Anterior cingulate cortex (tissue), 58 donors: ENCODE results near the gene SPRY1.

Source experiments
- DNase-seq, 58 donors: peaks; one replicate each; lab custom pipeline; 2025; lab: John Stamatoyannopoulos, UW

The SPRY1 gene, protein sequence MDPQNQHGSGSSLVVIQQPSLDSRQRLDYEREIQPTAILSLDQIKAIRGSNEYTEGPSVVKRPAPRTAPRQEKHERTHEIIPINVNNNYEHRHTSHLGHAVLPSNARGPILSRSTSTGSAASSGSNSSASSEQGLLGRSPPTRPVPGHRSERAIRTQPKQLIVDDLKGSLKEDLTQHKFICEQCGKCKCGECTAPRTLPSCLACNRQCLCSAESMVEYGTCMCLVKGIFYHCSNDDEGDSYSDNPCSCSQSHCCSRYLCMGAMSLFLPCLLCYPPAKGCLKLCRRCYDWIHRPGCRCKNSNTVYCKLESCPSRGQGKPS

DNA sequence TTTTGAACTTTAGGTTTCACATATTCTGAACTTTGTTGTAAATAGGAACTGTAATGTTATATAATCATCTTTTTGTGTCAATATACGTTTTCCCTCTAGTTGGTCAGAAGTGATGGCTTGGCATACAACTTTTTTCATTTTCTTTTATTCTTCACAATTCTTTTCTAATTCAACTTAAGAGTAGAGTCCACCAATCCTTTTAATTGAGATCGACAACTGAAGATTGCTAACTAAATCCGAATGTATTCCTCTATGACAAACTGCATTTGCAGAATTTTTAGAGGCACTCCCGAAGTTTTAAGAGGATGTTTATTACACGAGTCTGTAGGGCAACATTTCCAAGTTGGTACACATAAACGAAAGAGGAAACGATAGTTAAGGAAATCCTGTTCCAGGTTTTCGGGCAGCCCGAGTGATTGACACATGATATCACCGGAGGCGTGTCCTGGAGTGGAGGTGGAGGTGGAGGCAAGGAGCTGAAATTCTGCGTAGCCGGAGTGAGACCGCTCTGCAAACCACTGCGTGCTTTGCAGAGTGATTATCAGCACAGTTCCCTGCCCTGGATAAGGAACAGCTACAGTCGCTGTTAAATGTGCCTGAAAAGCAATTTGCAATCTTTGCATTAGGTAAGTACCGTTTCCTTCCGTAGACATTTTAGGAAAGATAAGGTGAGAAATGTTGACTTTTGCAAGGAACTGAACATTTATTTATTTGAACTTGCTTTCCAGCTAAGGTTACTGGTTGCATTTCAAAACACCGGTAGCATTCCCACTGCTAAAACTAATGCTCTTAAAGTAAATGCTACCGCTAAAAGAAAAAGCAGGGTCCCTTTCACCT lies at the start of gene SPRY1:
Gene SPRY1 (plus strand): TSS at position 489 of the 837 bp plus-strand sequence. CDS start 4,797 bp downstream, outside the sequence.
- DNase-seq: peak in 56 of 58 donors; percentile 4 to 90 (median 66)

DNA sequence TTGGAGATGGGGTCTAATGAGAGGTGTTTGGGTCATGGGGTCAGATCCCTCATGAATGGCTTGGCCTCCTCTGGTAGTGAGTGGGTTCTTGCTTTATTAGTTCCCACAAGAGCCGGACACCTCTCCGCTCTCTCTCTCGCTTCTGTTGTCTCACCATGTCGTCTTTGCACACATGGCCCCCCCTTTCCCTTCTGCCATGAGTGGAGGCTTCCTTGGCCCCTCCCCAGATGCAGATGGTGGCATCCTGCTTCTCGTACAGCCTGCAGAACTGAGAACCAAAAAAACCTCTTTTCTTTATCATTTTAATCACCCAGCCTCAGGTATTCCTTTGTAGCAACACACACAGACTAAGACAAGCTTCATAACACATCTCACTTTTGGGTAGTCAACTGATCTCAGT lies 49.6 kb upstream of the SPRY1 start:
- no peak for DNase-seq

DNA sequence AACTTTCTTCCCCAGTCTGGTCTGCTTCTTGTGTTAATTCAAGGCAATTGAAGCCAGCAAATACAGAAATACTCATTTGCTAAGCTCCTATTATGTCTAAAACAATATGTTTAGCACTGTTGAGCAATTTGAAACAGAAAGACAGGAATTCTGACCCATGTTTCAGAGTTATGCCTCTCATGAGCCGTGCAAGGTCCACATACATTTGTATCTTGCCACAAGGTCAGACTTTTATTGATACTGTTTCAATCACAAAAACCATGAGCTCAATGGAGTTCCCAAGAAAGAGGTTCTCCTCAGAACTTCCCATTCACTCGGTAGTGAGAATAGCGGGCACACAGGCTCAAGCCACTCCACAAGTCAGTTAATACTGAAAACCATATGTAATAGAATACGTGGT lies 47.6 kb upstream of the SPRY1 start:
- no peak for DNase-seq

DNA sequence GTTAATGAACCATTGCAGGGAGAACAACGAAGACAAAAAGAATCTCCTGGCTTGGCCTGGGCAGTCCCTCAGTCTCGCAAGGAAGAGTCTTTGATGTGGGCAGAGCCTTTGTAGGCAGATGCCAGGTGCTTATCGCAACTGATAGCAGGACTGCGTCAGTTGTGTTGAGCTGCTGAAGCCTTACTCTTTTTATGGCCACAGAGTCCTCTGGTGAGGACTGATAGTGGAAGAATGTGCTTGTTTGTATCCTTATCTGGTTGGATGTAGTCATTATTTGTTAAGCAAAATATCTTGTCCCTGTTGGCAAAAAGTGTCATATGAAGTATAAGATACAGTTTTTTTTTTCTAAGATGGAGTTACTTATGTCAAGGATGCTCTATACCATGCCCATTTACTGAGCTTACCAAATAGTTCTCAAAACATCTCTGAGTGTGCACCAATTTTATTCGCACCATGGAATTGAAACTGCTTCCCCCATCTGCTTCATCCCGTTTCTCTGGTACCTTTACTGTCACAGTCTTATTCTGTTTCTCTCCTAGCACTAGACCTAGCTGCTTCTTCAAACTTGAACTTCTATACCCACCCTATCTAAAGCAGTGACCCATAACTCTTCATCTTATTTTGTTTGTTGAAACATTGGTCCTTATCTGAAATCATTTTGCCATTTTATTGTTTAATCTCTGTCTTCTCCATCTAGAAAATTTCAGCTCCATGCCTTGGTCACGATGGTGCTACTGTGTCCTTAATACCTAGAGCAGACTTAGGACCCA lies 47.0 kb upstream of the SPRY1 start:
- DNase-seq: no peak

DNA sequence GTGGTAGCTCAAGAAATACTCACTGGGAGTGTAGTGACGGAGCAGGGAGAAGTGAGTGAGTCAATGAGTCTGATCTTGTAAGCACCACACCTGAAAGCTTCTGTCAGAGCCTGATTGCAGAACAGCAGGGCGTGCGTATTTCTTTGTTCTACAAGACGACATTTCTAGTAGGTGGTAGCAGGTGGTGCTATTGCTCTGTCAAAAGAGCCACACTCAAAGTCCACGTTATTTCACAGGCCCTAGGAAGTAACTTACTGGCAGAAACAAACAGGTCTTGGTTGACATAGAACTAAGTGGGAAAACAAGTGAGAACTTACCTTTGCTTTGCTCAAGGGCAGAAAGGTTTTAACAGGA lies 46.4 kb upstream of the SPRY1 start:
- DNase-seq: no peak

DNA sequence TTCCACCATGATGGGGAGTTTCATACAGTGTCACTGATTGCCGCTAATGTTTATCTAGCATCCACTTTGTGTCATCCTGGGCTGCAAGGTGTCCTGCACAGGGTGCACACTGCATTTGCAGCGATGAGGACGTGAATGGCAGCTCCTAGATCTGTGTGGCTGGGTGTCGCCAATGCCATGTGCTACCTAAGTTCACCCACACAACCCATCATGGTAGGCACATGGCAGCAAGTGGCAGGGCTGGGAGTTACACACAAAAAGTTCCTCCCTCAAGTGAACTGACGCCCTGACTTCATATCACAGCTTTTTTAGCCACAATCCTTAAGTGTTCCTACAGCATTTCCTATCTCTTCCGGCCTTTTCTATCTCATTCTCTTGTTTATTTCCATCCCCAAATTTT lies 45.9 kb upstream of the SPRY1 start:
- no peak for DNase-seq

DNA sequence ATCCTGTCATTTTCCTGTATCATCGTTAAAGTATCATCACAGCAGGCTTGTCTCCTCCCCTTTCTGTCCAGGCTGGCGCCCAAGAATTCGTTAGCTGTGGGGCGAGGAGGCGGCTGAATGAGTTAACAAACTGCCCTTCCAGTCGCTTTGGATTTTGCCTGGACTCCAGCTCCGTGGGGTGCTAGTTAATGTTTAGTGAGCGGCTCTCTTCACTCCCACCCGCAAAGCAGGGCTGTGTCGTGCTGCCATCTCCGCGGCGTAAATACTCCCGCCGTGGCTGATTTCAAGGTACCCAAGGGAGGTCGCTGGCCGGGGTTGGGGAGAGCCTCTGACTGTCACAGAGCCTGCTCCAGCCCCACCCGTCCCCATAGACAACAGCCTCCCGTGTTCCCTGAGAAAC lies 44.9 kb upstream of the SPRY1 start:
- DNase-seq: peak in 13 of 58 donors; percentile 3 to 36 (median 15)

DNA sequence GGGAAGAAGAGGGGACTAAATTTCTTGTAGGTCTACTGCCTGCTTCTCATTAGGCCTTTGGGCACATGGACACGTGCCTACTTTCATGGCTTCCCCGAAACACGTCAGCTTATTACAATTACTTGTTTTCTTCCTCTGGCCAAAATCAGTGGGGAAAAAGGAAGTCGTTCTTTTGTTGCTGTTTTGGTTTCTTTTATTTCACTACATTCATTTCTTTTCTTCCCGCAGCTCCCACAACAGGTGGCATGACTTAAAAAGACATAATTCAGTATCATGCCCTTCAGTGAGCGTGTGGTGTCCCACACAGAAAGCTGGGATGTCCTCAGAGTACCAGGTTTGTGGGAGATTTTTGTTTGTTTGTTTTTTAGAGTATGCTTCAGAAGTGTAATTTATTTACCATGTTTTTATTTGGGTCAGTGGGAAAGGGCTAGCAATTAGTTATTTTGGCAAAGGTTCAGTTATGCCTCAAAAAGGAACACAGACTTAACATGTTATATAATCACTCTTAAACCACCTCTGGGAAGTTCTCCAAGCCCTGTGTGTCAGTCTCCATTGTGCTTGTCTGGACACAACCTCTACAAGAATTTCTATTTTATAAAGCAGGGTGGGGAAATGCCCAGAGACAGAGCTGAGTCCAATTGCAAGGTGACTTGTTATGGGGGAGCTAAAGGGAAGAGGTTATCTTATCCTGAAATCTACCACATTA lies 44.2 kb upstream of the SPRY1 start:
- DNase-seq: peak in 4 of 58 donors; percentile 9 to 38 (median 22)

DNA sequence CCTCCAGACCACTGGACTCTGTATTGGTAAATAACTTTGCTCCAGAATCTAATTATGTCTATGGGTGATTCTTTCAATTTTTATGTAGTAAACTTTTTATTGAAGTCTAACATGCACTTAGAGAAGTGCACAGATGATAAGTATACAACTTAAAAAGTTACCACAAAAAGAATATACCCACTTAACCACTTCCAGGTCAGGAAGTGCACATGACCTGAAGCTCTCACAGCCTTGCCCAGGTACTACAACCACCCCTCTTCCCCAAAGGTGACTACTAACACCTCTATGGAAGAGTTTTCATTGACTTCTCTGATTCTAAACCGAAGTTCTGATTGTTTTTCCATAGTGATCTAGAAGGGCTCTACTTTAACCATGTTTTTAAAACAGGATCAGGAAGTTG lies 43.6 kb upstream of the SPRY1 start:
- DNase-seq: no peak

DNA sequence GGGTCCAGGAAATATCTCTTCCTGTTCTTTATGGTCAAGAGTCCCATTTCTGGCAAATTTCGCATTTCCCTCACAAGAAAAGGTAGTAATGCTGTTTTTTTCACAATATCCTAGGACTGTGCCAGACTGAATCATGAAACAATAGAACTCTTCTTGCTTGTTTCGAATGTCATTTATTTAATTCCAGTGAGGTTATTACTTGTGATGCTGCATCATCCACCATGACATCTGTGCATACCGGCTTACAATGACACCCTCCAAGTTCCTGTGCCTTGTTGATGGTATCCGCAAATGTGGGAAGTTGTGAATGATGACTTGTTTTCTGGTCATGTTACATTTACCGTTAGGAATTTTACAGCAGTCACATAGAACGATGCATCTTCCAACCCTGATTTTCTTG lies 42.9 kb upstream of the SPRY1 start:
- no peak for DNase-seq

DNA sequence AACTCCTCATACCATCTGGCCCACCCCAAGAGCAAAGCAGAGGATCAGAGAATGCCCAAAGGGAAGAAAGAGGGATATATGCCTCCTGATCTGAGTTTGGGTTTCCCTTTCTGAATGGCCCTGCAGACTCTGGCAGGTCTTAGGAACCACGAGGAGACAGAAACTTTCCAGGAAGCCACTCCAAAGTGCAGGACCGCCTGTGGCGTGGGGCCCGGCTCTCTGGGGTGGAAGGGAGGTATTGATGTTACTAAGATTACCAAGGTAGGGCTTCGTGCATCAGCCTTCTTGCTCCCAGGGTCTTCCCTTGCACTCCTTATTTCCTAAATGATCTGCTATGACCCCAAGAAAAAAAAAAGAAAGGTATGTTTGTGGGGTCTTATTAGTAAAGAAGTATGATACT lies 41.9 kb upstream of the SPRY1 start:
- no peak for DNase-seq

DNA sequence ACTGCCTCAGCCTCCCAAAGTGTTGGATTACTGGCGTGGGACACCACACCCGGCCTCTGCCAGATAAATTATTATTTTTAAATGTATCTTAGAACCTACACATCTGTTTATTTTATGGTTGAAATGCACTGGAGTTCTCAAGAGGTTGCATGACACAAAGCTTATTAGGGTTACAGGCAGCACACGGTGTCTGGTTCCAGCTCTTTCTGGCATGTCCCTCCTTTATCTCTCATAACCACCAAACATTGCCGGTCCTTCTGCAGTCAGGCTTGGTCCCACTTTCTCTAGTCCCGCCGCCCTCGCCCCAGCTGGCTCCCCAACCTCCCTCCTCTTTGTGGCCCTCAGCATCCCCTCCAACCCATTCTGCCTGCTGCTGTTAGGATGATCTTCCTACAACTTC lies 39.7 kb upstream of the SPRY1 start:
- DNase-seq: no peak

DNA sequence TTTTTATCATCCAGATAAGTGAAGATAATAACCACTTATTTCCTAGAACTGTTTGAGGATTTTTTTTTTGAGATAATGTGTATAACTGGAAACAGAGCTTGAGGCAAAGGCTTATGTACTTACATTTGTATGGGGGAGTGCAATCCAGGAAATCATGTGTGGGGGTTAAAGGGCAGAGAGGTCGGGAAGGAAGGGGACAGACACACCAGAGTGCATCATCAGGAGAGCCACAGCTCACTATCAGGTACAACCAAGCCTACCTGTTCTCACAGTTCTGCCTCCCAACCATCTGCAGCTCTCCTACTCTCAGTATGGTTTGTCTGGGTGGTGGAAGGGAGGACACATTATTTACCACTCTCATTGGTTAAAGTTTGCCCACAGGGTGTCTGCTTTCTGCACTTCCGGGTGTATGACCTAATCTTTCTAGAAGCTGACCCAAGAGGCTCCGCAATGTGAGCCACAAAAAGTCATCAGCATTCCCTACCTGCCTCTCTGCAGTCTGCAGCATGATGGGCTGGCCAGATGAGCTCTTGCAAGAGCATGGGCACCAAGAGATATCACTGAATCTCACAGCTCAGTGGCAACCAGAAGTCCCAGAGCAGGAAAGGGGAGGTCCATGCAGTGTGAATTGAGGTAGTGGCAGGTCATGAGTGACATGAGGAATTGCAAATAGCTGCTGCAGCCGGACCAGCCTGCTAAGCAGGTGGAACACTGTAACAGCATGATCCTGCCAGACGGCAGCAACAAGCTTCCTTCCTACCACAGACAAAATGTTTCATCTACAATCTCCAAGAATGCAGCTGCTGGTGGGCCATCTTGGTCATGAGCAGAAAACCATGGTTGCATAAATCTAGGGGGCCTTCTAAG lies 36.9 kb upstream of the SPRY1 start:
- no peak for DNase-seq

DNA sequence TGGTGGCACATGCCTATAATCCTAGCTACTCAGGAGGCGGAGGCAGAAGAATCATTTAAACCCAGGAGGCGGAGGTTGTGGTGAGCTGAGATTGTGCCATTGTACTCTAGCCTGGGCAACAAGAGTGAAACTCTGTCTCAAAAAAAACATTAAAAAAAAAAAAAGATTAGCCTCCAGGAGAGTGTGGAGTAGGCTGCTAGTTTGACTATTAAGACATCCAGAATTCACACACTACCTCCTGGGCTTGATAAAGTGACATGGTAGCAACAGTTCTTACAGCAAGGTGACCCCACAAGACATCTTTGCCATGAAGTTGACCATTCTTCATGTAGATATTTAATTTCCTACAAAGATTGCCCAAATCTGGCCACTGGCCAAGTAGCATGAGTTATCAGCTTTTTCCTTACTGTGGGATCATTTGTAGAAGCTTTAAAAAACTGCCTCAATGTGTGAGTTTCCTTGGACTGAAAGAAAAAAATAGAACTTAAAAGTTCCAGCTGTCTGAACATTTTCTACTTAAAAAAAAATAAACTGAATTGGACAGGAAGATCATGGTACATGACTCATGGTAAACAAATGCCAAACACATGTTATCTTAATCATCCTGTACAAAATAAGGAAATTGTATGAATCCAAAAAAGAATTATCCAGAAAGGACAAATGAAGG lies 35.3 kb upstream of the SPRY1 start:
- peak in 7 of 58 donors; percentile 3 to 40 (median 11) for DNase-seq

DNA sequence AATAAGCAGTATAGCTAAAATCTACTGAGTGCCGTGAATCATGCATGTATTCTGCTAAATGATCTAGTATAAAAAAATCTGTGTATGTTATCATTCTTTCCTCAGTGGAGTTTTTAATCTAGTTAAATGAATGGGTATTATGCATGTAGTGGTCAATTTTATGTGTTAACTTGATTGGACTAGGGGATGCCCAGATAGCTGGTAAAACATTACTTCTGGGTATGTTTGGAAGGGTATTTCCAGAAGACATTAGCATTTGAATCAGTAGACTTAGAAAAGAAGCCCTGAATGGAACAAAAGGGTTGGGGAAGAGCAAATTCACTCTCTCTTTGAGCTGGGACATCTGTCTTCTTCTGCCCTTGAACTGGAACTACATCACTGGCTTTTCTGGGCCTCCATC lies 34.5 kb upstream of the SPRY1 start:
- no peak for DNase-seq

DNA sequence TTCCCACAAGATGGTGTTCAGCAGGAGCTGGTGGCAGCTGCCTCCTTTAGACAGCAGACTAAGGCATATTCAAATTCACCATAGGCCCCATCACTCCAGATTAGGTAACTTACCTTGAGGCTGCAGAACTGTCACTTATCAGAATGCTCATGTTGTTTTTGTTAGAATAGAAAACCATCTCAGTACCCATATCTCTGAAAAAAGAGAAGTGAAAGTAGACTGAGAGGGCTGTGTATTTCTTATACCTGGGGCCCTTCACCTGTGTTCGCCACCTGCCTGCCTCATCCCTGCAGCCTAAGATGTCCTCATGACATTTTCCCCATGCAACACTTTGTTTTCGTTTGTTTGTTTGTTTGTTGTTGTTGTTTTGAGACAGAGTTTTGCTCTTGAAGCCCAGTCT lies 32.9 kb upstream of the SPRY1 start:
- no peak for DNase-seq

DNA sequence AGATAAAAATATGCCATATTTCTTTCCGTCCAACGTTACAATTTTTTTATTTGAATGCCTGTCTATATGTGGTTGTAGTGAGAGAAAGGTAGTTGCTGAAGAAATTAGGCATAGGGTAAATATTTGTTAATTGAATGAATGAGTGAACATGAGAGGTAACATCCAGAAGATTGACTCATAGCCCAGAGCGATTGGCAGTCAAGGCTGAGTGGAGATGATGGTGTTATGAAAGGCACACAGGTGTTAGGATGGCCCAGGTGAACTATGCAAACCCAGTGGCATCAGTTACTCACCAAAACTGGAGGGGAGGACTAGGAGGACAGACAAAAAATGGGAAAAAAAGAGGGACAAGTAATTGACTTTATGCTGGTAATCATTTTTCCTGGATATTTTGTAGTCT lies 31.7 kb upstream of the SPRY1 start:
- no peak for DNase-seq

DNA sequence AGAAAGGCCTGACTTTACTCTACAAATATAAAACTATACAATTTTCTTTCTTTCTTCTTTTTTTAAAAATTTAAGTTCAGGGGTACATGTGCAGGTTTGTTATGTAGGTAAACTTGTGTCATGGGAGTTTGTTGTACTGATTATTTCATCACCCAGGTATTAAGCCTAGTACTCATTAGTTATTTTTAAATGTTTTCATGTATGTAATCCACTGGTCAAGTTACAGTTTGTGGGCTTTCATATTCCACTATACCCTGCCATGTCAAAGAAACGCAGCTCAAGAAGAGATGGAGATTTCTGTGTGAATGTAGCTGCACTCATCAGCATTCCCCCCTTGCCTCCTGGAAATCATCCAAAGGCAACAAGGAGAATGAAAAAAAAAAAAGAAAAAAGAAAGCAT lies 31.2 kb upstream of the SPRY1 start:
- no peak for DNase-seq

DNA sequence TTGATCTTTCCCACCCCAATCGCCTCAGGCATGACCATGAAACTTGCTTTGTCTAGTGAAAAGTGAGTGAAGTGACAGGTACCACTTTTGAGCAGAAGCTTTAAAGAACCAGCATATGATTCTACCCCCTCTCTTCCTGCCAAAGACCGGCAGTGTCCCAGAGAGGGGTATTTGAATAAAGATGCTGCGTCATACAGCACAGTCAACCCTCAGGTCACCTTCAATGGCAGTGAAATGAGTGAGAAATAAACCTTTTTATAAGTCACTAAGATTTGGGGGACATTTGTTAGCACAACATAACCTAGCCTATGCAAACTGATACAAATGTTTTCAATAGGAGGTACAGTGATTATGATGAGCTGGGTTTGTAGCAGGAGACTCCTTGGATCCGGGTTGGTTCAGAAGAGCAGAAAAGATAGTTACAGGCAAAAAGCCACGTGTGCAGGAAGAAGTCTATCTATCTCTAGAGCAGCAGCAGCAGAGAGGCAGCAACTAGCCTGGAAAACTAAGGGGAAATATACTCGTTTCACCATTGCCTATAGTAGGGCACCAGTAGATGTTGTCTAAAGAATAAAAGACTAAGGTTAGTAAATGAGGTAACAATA lies 30.3 kb upstream of the SPRY1 start:
- DNase-seq: no peak
